Activated naive CD8-positive, alpha-beta T cell treated with anti-CD3 and anti-CD28 coated beads for 36 hours (primary cell): ENCODE measurements around the gene RXRA. TPM values are rescaled to one million over a fixed set of nuclear protein-coding genes. Genes with fewer than 3 reads are reported as not detected.

Experiments
- DNase-seq: peaks from one replicate; pipeline ENCODE4 v3.0.0; 2021
- H3K27ac Mint-ChIP-seq: one replicate; pipeline ENCODE4 v1.8.0; 2022; ENCODE audit warnings: mild to moderate bottlenecking, moderate library complexity, mixed read lengths
- H3K27me3 Mint-ChIP-seq: one replicate; pipeline ENCODE4 v1.8.0; 2022; ENCODE audit warnings: mild to moderate bottlenecking, mixed read lengths
- H3K36me3 Mint-ChIP-seq: one replicate; pipeline ENCODE4 v1.8.0; 2021; ENCODE audit warnings: mild to moderate bottlenecking, mixed read lengths
- H3K4me1 Mint-ChIP-seq: one replicate; pipeline ENCODE4 v1.8.0; 2021; ENCODE audit warnings: mixed read lengths
- H3K4me3 Mint-ChIP-seq: one replicate; pipeline ENCODE4 v1.8.0; 2022; ENCODE audit warnings: mild to moderate bottlenecking, moderate library complexity, mixed read lengths
- H3K9me3 Mint-ChIP-seq: one replicate; pipeline ENCODE4 v1.8.0; 2022; ENCODE audit warnings: mixed read lengths
- total RNA-seq, 2 experiments: library from RNA; stranded (reverse); gene quantifications; one replicate each; pipeline ENCODE4 v1.2.3, GENCODE V29; 2021

Gene RXRA
- total RNA-seq, 2 experiments from 2014 or later: 11.0 to 11.4 TPM

DNA sequence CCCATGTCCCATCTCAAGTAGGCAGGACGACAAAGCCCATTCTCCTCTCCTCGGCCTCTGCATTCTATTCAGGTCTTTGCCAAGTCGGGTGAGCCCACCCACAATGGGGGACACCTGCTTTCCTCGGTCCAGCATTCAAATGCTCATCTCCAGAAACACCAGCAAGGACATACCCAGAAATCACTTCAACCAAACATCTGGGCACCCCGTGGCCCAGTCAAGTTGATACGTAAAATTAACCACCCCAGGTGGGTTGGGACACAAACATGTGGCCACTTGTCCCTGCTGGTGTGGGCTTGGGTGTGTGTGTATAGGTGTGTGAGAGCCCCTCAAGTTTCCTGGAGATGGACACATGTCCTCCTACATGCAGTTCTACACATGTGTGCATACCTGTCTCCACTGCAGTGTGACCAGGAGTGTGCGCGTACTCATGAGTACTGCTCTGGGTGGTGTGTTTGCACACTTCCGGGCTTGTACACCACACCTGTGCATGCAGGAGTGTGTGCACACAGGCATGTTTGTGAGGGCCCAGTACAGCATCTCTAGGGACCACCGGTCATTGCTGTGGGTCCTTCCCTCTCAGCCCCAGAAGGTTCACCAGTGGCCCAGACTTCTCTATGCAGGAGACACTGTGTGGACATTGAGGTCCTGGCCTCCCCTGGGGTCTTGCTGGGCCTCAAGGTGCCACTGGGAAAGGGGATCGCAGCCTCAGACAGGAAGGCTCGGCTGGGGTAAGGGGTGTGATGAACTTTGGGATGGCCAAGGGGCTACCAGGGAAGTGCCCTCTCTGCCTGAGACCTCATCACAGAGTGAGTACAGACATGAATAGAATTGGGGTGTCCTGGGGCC lies 35.4 kb upstream of the RXRA start:
- Mint-ChIP-seq H3K4me3 (no peak overlapping the region), H3K27ac (no peak overlapping the region), H3K4me1 (no peaks in the 10 kb centered on the region), H3K27me3 (peaks cover 2% of the 10 kb centered on the region), H3K9me3 (no peaks in the 10 kb centered on the region), H3K36me3 (no peaks in the 10 kb centered on the region)
- no peak for DNase-seq

GRCh38 chr9:134291452-134291881 lies 34.8 kb upstream of the RXRA start:
- Mint-ChIP-seq H3K36me3 (no peaks in the 10 kb centered on the region), H3K27me3 (peaks cover 5% of the 10 kb centered on the region), H3K4me1 (no peaks in the 10 kb centered on the region), H3K9me3 (no peaks in the 10 kb centered on the region), H3K27ac (no peak overlapping the region), H3K4me3 (no peak overlapping the region)
- DNase-seq: no peak

- Mint-ChIP-seq H3K36me3 (no peaks in the 10 kb centered on the region), H3K4me3 (no peak overlapping the region), H3K27ac (no peak overlapping the region), H3K27me3 (peaks cover 5% of the 10 kb centered on the region), H3K4me1 (no peaks in the 10 kb centered on the region), H3K9me3 (no peaks in the 10 kb centered on the region)
- DNase-seq: no peak
Measured at GRCh38 chr9:134291961-134292871, 34.0 kb upstream of the RXRA start.

DNA sequence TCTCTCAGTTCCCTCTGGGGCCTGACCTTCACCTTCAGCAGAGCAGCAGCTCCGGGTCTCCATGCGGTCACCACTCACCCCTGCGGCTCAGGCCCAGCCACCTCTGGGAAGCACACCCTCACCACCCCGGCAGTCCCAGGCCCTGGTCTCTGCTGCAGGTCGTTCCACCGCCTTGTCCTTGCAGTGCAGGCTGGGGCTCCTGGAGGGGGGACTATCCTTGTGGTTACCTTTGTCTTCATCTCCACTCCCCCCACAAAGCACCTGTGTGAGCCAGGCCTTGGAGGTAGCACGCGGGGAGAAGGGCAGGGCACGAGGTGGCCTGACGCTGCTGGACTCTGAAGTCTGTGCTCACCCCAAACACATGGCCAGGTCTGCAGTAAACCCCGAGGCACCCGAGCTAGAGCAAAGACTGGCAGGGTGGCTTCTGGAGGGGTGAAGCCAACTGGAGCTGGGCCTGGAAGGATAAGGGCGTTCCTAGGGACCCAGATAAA lies 33.2 kb upstream of the RXRA start:
- DNase-seq: no peak
- Mint-ChIP-seq H3K4me3 (no peak overlapping the region), H3K27me3 (peaks cover 5% of the 10 kb centered on the region), H3K4me1 (no peaks in the 10 kb centered on the region), H3K27ac (no peak overlapping the region), H3K36me3 (no peaks in the 10 kb centered on the region), H3K9me3 (no peaks in the 10 kb centered on the region)

DNA sequence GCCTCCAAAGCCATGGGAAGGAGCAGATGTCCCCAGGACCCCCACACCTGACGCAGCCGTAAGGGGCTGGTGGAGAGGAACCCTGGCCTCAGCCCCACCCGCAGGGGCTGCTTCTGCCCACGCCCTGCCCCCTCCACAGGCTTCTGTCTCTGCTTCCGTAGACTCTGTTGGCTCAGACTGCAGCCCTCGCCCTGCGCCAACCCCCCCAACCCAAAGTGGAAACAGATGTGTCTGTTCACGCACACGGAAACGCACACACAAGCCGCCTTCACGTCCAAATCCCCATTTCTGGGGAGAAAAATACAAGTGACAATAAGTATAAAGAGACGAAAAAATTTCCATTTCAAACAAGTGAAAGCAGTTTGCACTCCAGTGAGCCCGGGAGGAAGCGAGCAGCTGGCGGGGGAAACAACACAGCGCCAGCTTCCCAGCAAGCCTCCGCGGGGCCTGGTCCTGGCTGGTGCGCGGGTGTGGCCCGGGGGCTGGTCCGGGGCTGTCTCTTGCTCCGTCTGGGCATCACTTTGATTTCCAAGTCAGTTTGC lies 32.6 kb upstream of the RXRA start:
- H3K27ac Mint-ChIP-seq: no peak overlapping the region
- no peaks in the 10 kb centered on the region for H3K9me3 Mint-ChIP-seq
- H3K4me1 Mint-ChIP-seq: no peaks in the 10 kb centered on the region
- H3K36me3 Mint-ChIP-seq: no peaks in the 10 kb centered on the region
- no peak for DNase-seq
- peak overlapping the region; percentile 18 for H3K4me3 Mint-ChIP-seq
- H3K27me3 Mint-ChIP-seq: peaks cover 5% of the 10 kb centered on the region

DNA sequence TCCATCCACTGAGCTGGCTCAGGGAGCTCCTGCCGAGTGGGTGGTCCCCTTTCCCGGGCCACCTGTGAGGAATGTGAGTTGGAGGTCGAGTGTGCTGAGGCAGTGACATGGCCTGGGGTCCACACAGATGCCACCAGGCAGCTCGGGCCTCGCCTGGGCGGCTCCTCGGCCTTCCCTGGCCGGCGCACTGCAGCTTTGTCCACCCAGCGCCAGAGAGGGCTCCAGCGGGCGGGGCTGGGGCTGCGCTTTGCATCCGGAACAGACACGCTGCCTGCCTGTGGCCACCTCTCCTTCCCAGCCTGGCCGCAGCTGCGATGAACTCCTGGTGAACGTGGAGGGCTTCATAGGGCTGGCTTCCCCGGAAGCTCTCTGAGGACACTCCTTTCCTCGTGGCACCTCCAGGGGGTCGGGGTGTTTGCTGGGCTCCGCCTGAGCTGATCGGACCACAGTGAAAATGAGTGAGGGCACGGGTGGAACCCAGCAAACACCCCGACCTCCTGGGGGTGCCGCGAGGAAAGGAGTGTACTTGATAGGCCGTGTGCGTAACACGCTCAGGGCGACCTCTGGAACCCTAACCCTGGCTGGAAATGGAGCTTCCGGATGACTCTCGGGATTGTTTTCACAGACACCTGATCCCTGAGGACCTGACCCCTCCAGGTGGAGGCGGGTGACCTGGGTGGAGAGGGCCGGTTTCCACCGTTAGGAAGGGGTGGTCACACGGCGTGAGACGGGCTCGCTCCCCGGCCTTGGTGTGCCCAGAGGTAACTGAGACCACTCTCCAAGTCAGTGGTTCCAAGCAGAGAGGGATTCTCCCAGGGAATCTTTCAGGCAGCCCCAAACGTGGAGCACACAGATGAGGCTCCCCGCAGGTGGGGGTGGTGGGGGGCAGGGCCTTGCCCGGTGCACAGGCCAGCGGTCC lies 31.8 kb upstream of the RXRA start:
- no peak for DNase-seq
- no peak overlapping the region for H3K27ac Mint-ChIP-seq
- H3K27me3 Mint-ChIP-seq: peaks cover 5% of the 10 kb centered on the region
- H3K36me3 Mint-ChIP-seq: no peaks in the 10 kb centered on the region
- no peaks in the 10 kb centered on the region for H3K4me1 Mint-ChIP-seq
- no peaks in the 10 kb centered on the region for H3K9me3 Mint-ChIP-seq
- no peak overlapping the region for H3K4me3 Mint-ChIP-seq

- no peak overlapping the region for H3K4me3 Mint-ChIP-seq
- DNase-seq: no peak
- H3K9me3 Mint-ChIP-seq: no peaks in the 10 kb centered on the region
- peaks cover 6% of the 10 kb centered on the region for H3K27me3 Mint-ChIP-seq
- no peaks in the 10 kb centered on the region for H3K36me3 Mint-ChIP-seq
- H3K27ac Mint-ChIP-seq: no peak overlapping the region
- H3K4me1 Mint-ChIP-seq: no peaks in the 10 kb centered on the region
Measured at GRCh38 chr9:134295101-134295745, 31.0 kb upstream of the RXRA start.

GRCh38 chr9:134295746-134296250 lies 30.5 kb upstream of the RXRA start:
- H3K27ac Mint-ChIP-seq: no peak overlapping the region
- H3K4me1 Mint-ChIP-seq: no peaks in the 10 kb centered on the region
- peaks cover 12% of the 10 kb centered on the region for H3K27me3 Mint-ChIP-seq
- H3K9me3 Mint-ChIP-seq: no peaks in the 10 kb centered on the region
- no peaks in the 10 kb centered on the region for H3K36me3 Mint-ChIP-seq
- H3K4me3 Mint-ChIP-seq: no peak overlapping the region
- no peak for DNase-seq

GRCh38 chr9:134296301-134297082 lies 29.8 kb upstream of the RXRA start:
- peaks cover 2% of the 10 kb centered on the region for H3K4me1 Mint-ChIP-seq
- no peaks in the 10 kb centered on the region for H3K9me3 Mint-ChIP-seq
- no peak overlapping the region for H3K27ac Mint-ChIP-seq
- H3K4me3 Mint-ChIP-seq: no peak overlapping the region
- no peak for DNase-seq
- peaks cover 12% of the 10 kb centered on the region for H3K27me3 Mint-ChIP-seq
- H3K36me3 Mint-ChIP-seq: no peaks in the 10 kb centered on the region

DNA sequence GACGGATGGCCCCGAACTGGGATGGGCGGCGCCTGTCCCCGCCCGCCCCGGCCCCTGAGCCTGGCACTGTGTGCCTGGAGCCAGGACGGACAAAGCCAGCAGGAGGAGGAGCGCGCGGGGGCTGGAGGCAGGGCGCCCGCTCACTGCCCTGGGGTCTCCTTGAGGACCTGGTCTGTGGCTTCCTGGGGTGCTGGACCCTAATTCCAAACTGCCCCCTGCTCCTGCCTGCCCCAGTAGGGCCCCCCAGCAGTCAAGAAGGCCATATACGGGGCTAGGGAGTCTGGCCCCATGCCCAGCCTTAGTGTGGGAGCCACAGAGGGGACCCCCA lies 29.2 kb upstream of the RXRA start:
- Mint-ChIP-seq H3K36me3 (no peaks in the 10 kb centered on the region), H3K27me3 (peaks cover 12% of the 10 kb centered on the region), H3K27ac (no peak overlapping the region), H3K4me1 (peaks cover 6% of the 10 kb centered on the region), H3K9me3 (no peaks in the 10 kb centered on the region), H3K4me3 (no peak overlapping the region)
- DNase-seq: no peak

DNA sequence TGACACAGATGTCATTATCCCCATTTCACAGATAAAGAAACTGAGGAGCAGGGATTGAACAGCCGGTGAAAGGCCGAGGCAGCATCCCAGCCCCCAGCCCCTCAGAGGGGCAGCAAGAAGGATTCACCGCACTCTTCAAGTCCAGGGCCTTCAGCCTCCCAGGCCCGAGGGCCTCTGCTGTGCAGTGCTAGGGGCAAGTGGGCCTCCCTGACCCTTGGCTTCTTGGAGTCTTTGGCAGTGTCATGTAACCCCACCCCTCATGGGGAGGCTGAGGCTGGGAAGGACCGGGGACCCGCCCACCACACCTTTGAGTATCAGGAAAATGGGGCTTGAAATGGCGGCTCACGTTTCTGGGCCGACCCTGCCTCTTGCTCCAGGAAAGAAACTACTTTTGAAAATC lies 28.7 kb upstream of the RXRA start:
- Mint-ChIP-seq H3K27ac (no peak overlapping the region), H3K9me3 (no peaks in the 10 kb centered on the region), H3K36me3 (no peaks in the 10 kb centered on the region), H3K4me3 (no peak overlapping the region), H3K27me3 (peaks cover 12% of the 10 kb centered on the region), H3K4me1 (peaks cover 6% of the 10 kb centered on the region)
- no peak for DNase-seq

DNA sequence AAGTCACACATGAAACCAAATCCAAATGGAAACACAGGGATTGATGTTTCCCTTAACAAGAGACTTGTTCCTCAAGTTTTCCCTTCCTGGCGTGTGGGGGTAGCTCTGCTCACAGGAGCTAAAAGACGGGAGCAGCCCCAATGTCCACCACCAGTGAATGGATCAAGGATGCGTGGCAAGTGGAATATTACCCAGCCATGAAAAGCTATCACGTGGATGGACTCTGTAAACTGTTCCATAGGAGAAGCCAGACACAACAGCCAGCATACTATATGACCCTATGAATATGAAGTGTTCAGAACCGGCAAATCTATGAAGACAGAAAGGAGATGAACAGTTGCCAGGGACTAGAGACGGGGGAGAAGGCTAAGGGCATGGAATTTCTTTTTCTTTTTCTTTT lies 28.3 kb upstream of the RXRA start:
- Mint-ChIP-seq H3K36me3 (no peaks in the 10 kb centered on the region), H3K27me3 (peaks cover 12% of the 10 kb centered on the region), H3K4me3 (no peak overlapping the region), H3K27ac (no peak overlapping the region), H3K4me1 (peaks cover 6% of the 10 kb centered on the region), H3K9me3 (no peaks in the 10 kb centered on the region)
- DNase-seq: no peak

GRCh38 chr9:134299068-134299467 lies 27.2 kb upstream of the RXRA start:
- Mint-ChIP-seq H3K9me3 (no peaks in the 10 kb centered on the region), H3K36me3 (no peaks in the 10 kb centered on the region), H3K27ac (no peak overlapping the region), H3K27me3 (peaks cover 12% of the 10 kb centered on the region), H3K4me1 (peaks cover 6% of the 10 kb centered on the region), H3K4me3 (no peak overlapping the region)
- DNase-seq: no peak
